ENCODE data around the gene AGBL5. TPM values are rescaled to one million over a fixed set of nuclear protein-coding genes. Genes with fewer than 3 reads are reported as not detected.

The AGBL5 gene
- polyA plus RNA-seq, 1 donor (not counting 4 experiments of a cell fraction or from before 2014, with no cell fraction given) = 25.5 TPM

DNA sequence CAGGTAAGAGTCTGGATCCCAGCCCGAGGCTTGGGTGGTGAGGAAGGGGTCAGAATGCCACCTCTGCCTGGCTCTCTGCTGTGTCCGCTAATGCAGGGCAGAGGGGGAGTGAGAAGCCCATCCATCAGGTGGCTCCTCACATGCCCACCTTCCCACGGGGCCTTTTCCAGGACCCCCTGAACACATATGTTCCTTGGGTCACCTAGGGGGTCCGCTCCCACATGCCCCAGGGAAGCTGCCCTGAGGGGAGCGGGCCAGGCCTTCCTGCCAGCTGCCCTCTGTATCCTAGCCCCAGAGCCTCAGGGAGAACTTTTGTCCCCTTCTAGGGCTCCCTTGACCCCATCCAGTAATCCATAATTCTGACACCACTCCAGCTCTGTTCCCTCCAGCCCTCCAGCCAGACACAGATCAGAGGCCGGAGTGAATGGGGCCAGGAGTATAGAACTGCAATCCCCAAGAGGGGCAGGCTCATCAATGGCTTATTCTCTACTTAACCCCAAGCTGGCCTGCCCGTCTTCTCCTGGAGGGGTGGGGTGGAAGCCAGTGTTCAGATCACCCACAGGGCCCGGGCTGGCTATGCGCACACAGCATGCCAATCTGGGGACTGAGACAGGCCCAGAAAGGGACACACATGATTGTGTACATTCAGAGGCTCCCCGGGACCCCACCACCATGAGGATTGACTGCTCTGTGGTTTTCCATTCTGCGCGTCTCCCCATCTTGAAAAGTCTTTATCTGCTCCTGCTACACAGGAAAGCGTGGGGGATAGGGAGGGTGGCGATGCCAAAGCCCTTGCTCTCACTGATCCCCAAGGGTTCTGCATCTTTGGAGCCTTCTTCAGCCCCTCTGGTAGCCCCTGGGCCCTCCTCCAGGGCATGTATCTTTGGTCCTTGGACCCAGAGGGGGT, 28.0 kb downstream of the AGBL5 start:
- Histone ChIP-seq H3K9ac (ENCODE audit: control insufficient read depth, extremely low read depth, insufficient read depth, low read length) (no peak overlapping the region), H3K9me3 (ENCODE audit: control insufficient read depth, low read depth, low read length) (no peaks in the 10 kb centered on the region), H4K20me1 (ENCODE audit: control insufficient read depth, extremely low read depth, insufficient read depth, low read length) (no peaks in the 10 kb centered on the region), H3K79me2 (ENCODE audit: control insufficient read depth, insufficient read depth, low read length) (no peaks in the 10 kb centered on the region), H3K27ac (ENCODE audit: control insufficient read depth, insufficient read depth, low read length) (no peak overlapping the region), H3K36me3 (ENCODE audit: control insufficient read depth in 2 of 2, extremely low read depth in 1 of 2, insufficient read depth in 2 of 2, low read length in 2 of 2) (no peaks in the 10 kb centered on the region), H2AFZ (ENCODE audit: control insufficient read depth, low read length) (no peak overlapping the region), H3K27me3 (ENCODE audit: control insufficient read depth, extremely low read depth, insufficient read depth, low read length) (no peaks in the 10 kb centered on the region), H3K4me1 (ENCODE audit: control insufficient read depth, extremely low read depth, insufficient read depth, low read length) (peaks cover 14% of the 10 kb centered on the region), H3K4me2 (ENCODE audit: control insufficient read depth, extremely low read depth, insufficient read depth, low read depth, low read length) (no peak overlapping the region), H3K9me1 (ENCODE audit: control insufficient read depth, extremely low read depth, insufficient read depth, low read length) (no peaks in the 10 kb centered on the region), H3K4me3 (ENCODE audit: control insufficient read depth in 2 of 3, extremely low read depth in 1 of 3, insufficient read depth in 2 of 3, low read depth in 1 of 3, low read length in 3 of 3) (no peak overlapping the region)
- dilution Hi-C loops (cut with MboI; ENCODE audit: extremely low pct_ligation_motif_present, low sequenced_read_pairs) = no loop called here
- FAIRE-seq (no peak), DNase-seq (ENCODE audit: low read depth, low spot score) (no peak)
- TF ChIP-seq, protein P1, sequence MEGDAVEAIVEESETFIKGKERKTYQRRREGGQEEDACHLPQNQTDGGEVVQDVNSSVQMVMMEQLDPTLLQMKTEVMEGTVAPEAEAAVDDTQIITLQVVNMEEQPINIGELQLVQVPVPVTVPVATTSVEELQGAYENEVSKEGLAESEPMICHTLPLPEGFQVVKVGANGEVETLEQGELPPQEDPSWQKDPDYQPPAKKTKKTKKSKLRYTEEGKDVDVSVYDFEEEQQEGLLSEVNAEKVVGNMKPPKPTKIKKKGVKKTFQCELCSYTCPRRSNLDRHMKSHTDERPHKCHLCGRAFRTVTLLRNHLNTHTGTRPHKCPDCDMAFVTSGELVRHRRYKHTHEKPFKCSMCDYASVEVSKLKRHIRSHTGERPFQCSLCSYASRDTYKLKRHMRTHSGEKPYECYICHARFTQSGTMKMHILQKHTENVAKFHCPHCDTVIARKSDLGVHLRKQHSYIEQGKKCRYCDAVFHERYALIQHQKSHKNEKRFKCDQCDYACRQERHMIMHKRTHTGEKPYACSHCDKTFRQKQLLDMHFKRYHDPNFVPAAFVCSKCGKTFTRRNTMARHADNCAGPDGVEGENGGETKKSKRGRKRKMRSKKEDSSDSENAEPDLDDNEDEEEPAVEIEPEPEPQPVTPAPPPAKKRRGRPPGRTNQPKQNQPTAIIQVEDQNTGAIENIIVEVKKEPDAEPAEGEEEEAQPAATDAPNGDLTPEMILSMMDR (optimal IDR thresholded peaks at IDR 0.05 in 1 of 3, IDR thresholded peaks at IDR 0.05 in 1 of 3, conservative IDR thresholded peaks at IDR 0.05 in 1 of 3; ENCODE audit: extremely low read depth in 1 of 3, insufficient read depth in 2 of 3, low read length in 3 of 3) = no peak
- TF ChIP-seq EZH2 (IDR thresholded peaks at IDR 0.05; ENCODE audit: low read length) = no peak

DNA sequence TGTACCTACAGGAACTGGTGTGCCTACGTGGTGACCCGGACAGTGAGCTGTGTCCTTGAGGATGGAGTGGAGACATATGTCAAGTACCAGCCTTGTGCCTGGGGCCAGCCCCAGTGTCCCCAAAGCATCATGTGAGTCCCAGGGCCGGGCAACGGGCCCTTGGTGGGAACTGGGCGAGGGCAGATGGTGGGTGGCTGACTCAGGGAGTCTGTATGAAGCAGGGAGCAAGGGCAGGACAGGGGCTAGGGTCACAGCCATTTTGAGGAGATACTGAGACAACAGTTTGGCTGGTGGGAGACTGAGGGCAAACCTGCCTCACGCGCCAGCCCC, 28.6 kb downstream of the AGBL5 start:
- H3K4me3 ChIP-seq (ENCODE audit: control insufficient read depth in 2 of 3, extremely low read depth in 1 of 3, insufficient read depth in 2 of 3, low read depth in 1 of 3, low read length in 3 of 3) = no peak overlapping the region
- no peak overlapping the region for H2AFZ ChIP-seq (ENCODE audit: control insufficient read depth, low read length)

More for the DNA sequence above, 28.6 kb downstream of the AGBL5 start:
- Histone ChIP-seq H3K36me3 (ENCODE audit: control insufficient read depth in 2 of 2, extremely low read depth in 1 of 2, insufficient read depth in 2 of 2, low read length in 2 of 2) (no peaks in the 10 kb centered on the region), H3K9me1 (ENCODE audit: control insufficient read depth, extremely low read depth, insufficient read depth, low read length) (no peaks in the 10 kb centered on the region), H3K4me1 (ENCODE audit: control insufficient read depth, extremely low read depth, insufficient read depth, low read length) (peaks cover 14% of the 10 kb centered on the region), H3K9me3 (ENCODE audit: control insufficient read depth, low read depth, low read length) (no peaks in the 10 kb centered on the region), H3K9ac (ENCODE audit: control insufficient read depth, extremely low read depth, insufficient read depth, low read length) (no peak overlapping the region), H3K4me2 (ENCODE audit: control insufficient read depth, extremely low read depth, insufficient read depth, low read depth, low read length) (no peak overlapping the region), H3K27me3 (ENCODE audit: control insufficient read depth, extremely low read depth, insufficient read depth, low read length) (no peaks in the 10 kb centered on the region), H4K20me1 (ENCODE audit: control insufficient read depth, extremely low read depth, insufficient read depth, low read length) (no peaks in the 10 kb centered on the region), H3K79me2 (ENCODE audit: control insufficient read depth, insufficient read depth, low read length) (no peaks in the 10 kb centered on the region), H3K27ac (ENCODE audit: control insufficient read depth, insufficient read depth, low read length) (no peak overlapping the region)
- FAIRE-seq (no peak), DNase-seq (ENCODE audit: low read depth, low spot score) (no peak)
- TF ChIP-seq EZH2 (IDR thresholded peaks at IDR 0.05; ENCODE audit: low read length) = no peak
- TF ChIP-seq, protein P1 (optimal IDR thresholded peaks at IDR 0.05 in 1 of 3, IDR thresholded peaks at IDR 0.05 in 1 of 3, conservative IDR thresholded peaks at IDR 0.05 in 1 of 3; ENCODE audit: extremely low read depth in 1 of 3, insufficient read depth in 2 of 3, low read length in 3 of 3) = no peak
- dilution Hi-C loops (cut with MboI; ENCODE audit: extremely low pct_ligation_motif_present, low sequenced_read_pairs) = no loop called here
